Thyroid gland (tissue), 4 donors: ENCODE measurements around the gene BAD. TPM values are rescaled to one million over a fixed set of nuclear protein-coding genes. Genes with fewer than 3 reads are reported as not detected.

Experiments used
- DNase-seq, 2 donors: peaks; one replicate each; pipeline ENCODE4 v3.0.0-alpha.2; 2019
- H3K27ac ChIP-seq, 3 donors: fragments of 200-600 bp; sonication (generic); 1 replicate in 2 of 3; 2 replicates in 1 of 3; pipeline ENCODE4 v1.5.1; 2016 to 2019; ENCODE audit warnings: mild to moderate bottlenecking in 1 of 3, moderate library complexity in 1 of 3
- H3K27me3 ChIP-seq: fragments of 200-600 bp; sonication (generic); one replicate; pipeline ENCODE4 v1.5.1; 2019
- H3K36me3 ChIP-seq, 2 donors: fragments of 200-600 bp; sonication (generic); one replicate each; pipeline ENCODE4 v1.5.1; 2016 to 2019
- H3K4me1 ChIP-seq, 2 donors: fragments of 200-600 bp; sonication (generic); one replicate each; pipeline ENCODE4 v1.5.1; 2017 to 2019
- H3K4me3 ChIP-seq, 3 donors: fragments of 200-600 bp; sonication (generic); replicated peaks in 1 of 3; 1 replicate in 2 of 3; 2 replicates in 1 of 3; pipeline ENCODE4 v1.5.1; 2016; ENCODE audit warnings: mild to moderate bottlenecking in 1 of 3
- H3K9me3 ChIP-seq: fragments of 200-600 bp; sonication (generic); one replicate; pipeline ENCODE4 v1.5.1; 2017
- POLR2A ChIP-seq, 2 donors: fragments of 450-650 bp; IDR thresholded peaks; one replicate each; pipeline ENCODE4 v1.6.1; 2017; ENCODE audit warnings: antibody characterized with exemption in 2 of 2, mild to moderate bottlenecking in 2 of 2, moderate library complexity in 1 of 2
- WGBS, 2 donors: methylation state at CpG; one replicate each; pipeline ENCODE4 v1.1.5; 2017; 5-methylcytosine and 5-hydroxymethylcytosine counted together
- intact Hi-C: fragments of 100-400 bp; cut with DNase I; formaldehyde crosslinking; loops from one replicate; pipeline ENCODE4 v1.15.1; 2023
- total RNA-seq, 4 donors: library from RNA; depleted of rRNA; stranded (reverse); fragments of >200 nt; gene quantifications; one replicate each; pipeline ENCODE4 v1.2.3, GENCODE V29; 2016
- TF ChIP-seq, protein P1 (sequence below), 6 experiments: fragments of 200-600 bp in 3 of 6; fragments of 450-650 bp in 3 of 6; sonication (generic) in 3 of 6; IDR thresholded peaks; one replicate each; pipeline ENCODE4 v1.5.1; 2016 to 2019; ENCODE audit warnings: antibody characterized with exemption in 6 of 6, mild to moderate bottlenecking in 2 of 6, inconsistent platforms in 1 of 6, moderate library complexity in 1 of 6

Gene BAD
- total RNA-seq, 4 donors from 2014 or later, result 79.0 to 239 (median 148) TPM

DNA sequence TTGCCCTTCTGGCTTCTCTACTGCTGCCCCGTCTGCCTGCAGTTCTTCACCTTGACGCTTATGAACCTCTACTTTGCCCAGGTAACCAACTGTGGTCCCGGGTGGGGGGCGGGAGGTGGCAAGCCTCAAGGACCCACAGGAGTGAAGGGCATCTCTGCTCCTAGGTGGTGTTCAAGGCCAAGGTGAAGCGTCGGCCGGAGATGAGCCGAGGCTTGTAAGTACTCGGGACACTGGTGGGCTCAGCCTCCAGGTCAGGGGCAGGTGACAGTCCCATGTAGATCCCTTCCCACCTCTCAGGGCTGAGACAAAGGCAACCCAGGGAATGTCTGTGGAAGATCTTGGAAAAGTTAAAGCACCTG is 2.3 kb upstream of the BAD start:
- WGBS, 2 donors, result 88 to 91% methylated on average over 9 of the region's 9 CpGs
- TF ChIP-seq, protein P1, sequence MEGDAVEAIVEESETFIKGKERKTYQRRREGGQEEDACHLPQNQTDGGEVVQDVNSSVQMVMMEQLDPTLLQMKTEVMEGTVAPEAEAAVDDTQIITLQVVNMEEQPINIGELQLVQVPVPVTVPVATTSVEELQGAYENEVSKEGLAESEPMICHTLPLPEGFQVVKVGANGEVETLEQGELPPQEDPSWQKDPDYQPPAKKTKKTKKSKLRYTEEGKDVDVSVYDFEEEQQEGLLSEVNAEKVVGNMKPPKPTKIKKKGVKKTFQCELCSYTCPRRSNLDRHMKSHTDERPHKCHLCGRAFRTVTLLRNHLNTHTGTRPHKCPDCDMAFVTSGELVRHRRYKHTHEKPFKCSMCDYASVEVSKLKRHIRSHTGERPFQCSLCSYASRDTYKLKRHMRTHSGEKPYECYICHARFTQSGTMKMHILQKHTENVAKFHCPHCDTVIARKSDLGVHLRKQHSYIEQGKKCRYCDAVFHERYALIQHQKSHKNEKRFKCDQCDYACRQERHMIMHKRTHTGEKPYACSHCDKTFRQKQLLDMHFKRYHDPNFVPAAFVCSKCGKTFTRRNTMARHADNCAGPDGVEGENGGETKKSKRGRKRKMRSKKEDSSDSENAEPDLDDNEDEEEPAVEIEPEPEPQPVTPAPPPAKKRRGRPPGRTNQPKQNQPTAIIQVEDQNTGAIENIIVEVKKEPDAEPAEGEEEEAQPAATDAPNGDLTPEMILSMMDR (IDR thresholded peaks at IDR 0.05), result no peak
- TF ChIP-seq POLR2A (IDR thresholded peaks at IDR 0.05), result no peak
- DNase-seq, result no peak
- Histone ChIP-seq H3K4me1 (peaks cover 9 to 31% of the 10 kb centered on the region in 2 donors), H3K9me3 (no peaks in the 10 kb centered on the region), H3K4me3 (no peak overlapping the region), H3K36me3 (no peaks in the 10 kb centered on the region), H3K27me3 (no peaks in the 10 kb centered on the region), H3K27ac (no peak overlapping the region)
- intact Hi-C loops, result no loop called here

DNA sequence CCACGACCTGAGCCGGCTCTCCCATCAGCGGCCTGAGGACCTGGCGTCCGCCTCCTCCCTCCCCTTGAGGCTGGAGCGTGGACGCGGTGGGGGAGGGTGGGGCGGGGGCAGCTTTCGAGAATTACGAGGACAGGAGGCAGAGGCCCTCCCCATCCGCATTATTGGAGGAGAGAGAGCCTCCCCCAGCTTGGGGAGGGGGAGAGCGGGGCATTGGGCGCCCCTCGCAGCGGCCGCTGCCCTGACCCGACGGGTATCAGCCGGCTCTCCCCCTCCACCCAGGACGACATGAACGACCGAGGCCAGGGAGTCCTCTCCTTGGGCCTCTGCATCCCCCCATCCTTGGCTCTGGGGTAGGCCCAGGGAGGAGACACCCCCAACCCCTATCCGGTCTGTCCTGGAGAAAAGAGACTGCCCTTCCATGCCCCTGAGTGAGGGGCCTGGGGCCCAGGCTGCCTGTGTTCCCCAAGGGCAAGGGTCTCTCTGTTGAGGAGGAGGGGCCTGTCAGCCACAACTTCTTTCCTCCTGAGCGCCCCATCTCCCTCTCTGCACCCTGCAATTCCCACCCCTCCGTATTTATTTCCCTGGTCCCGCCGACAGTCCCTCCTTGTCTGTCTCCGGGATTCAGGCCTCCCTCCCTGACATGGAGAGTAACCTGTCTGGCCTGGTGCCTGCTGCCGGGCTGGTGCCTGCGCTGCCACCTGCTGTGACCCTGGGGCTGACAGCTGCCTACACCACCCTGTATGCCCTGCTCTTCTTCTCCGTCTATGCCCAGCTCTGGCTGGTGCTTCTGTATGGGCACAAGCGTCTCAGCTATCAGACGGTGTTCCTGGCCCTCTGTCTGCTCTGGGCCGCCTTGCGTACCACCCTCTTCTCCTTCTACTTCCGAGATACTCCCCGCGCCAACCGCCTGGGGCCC is 1.7 kb upstream of the BAD start:
- no peak for TF ChIP-seq POLR2A (IDR thresholded peaks at IDR 0.05)
- TF ChIP-seq, protein P1 (IDR thresholded peaks at IDR 0.05), result no peak
- Histone ChIP-seq H3K4me3 (peak overlapping the region in 2 of 3 donors; percentile 88 to 91), H3K9me3 (no peaks in the 10 kb centered on the region), H3K27ac (peak overlapping the region; percentile 83 to 91 (median 90)), H3K36me3 (no peaks in the 10 kb centered on the region), H3K27me3 (no peaks in the 10 kb centered on the region), H3K4me1 (peaks cover 9 to 25% of the 10 kb centered on the region in 2 donors)
- intact Hi-C loops, result no loop called here
- WGBS, 2 donors, result 40 to 61% methylated on average over 16 to 27 of the region's 40 CpGs
- DNase-seq, result peak; percentile 40 to 42

DNA sequence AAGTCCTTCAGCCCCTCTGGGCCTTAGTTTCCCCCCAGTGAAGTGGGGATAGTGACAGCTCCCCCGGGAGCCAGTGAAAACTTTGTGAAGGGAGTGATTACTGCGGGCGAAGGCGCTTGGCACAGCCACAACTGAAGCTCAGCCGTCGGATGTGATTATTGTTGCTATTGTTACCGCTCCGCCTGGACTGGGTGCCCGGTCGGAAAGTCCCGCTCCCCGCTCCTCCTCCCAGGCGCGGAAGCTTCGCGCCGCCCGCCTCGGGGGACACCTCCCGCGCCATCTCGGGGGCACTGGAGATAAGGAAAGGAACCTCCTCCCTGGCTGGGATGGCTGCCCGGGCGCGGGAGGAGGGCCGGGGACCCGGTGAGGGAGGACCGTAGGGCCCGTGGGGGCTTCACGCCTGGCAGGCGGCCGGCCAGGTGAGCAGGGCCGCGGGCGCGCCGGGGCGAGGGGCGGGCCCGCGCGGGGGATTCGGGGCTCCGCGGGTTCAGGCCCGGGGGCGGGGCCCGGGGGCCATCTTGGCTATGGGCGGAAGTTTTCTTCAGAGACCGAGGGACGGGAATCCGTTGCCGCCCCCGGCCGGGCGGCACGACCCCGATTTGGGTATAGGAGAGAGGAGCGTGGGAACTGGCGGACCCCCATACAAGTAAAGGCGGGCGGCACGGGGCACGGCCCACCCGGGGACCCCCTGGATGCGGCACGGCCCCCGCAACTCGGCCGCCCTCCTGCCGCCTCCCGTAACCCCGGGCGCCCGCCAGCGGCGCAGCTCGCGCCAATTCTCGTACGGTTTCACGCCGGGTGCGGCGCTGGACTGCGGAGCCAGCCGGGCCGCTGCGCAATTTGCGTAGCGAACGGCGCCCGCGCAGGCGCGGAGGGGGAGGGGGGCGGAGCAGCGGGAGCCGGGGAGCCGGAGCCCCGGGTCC is 758 bp upstream of the BAD start, which contains the start of gene GPR137:
GPR137 (plus strand) TSS at position 887 of the 923 bp plus-strand sequence. CDS start 677 bp downstream, outside the sequence.
- Histone ChIP-seq H3K4me1 (peaks cover 9 to 23% of the 10 kb centered on the region in 2 donors), H3K9me3 (no peaks in the 10 kb centered on the region), H3K36me3 (no peaks in the 10 kb centered on the region), H3K27me3 (no peaks in the 10 kb centered on the region), H3K27ac (peak within 1 kb of the TSS; percentile 83 to 91 (median 90)), H3K4me3 (peak within 1 kb of the TSS; percentile 81 to 91 (median 88))
- DNase-seq, result peak; percentile 86 to 87
- 0 to 1% methylated on average over 18 to 29 of the region's 102 CpGs for WGBS, 2 donors
- intact Hi-C loops, result no loop called here
- TF ChIP-seq, protein P1 (IDR thresholded peaks at IDR 0.05), result no peak
- peak in 1 of 2 donors; percentile 59 for TF ChIP-seq POLR2A (IDR thresholded peaks at IDR 0.05)

- peaks cover 9 to 23% of the 10 kb centered on the region in 2 donors for H3K4me1 ChIP-seq
Observed at GRCh38 chr11:64283092-64283491, 1.4 kb downstream of the BAD start.

More at GRCh38 chr11:64283092-64283491, 1.4 kb downstream of the BAD start:
- no peak overlapping the region for H3K27ac ChIP-seq
- no peaks in the 10 kb centered on the region for H3K27me3 ChIP-seq
- DNase-seq, result no peak
- no peak overlapping the region for H3K4me3 ChIP-seq
- peaks cover 0 to 7% of the 10 kb centered on the region in 2 donors for H3K36me3 ChIP-seq
- intact Hi-C loops, result no loop called here
- WGBS, 2 donors, result 94% methylated on average over 3 of the region's 3 CpGs
- H3K9me3 ChIP-seq, result no peaks in the 10 kb centered on the region
- TF ChIP-seq POLR2A (IDR thresholded peaks at IDR 0.05), result no peak
- TF ChIP-seq, protein P1 (IDR thresholded peaks at IDR 0.05), result no peak
